GM12878 (cell line): ENCODE measurements around the gene ANP32B. TPM values are rescaled to one million over a fixed set of nuclear protein-coding genes. Genes with fewer than 3 reads are reported as not detected.

Experiments
- ATAC-seq: fragments of 200-7000 bp; cut with Tn5 transposase; 3 replicates; pipeline ENCODE4 v1.9.1; 2020; ENCODE audit warnings: mild to moderate bottlenecking, moderate library complexity
- BruUV-seq: library from RNA; stranded (reverse); fragments of 400-500 nt; replicated peaks from 2 replicates; lab custom pipeline; 2021; lab: Mats Ljungman, UMichigan
- CTCF ChIA-PET: fragments of 300-600 bp; sonication (Branson Sonifier 250); formaldehyde crosslinking; extraction: SDS; loops from one replicate; lab custom pipeline; 2021; ENCODE audit warnings: inconsistent platforms; lab: Yijun Ruan, JAX
- POLR2A ChIA-PET: fragments of 350-600 bp; formaldehyde crosslinking; extraction: SDS; loops from one replicate; lab custom pipeline; 2021; ENCODE audit warnings: inconsistent platforms; lab: Charles Lee
- RAD21 ChIA-PET: fragments of 300-600 bp; sonication (Branson Sonifier 250); formaldehyde crosslinking; loops from one replicate; lab custom pipeline; 2023; ENCODE audit warnings: antibody characterized with exemption; ENCODE audit not compliant: unreplicated experiment; lab: Charles Lee
- SMC1A ChIA-PET: fragments of 300-600 bp; sonication (Branson Sonifier 250); formaldehyde crosslinking; loops from one replicate; lab custom pipeline; 2023; ENCODE audit not compliant: unreplicated experiment, uncharacterized antibody; lab: Charles Lee
- DNase-seq: peaks from one replicate; pipeline ENCODE4 v3.0.0-alpha.2; 2011; ENCODE audit warnings: low read depth, low spot score
- FAIRE-seq: peaks from 3 replicates; lab custom pipeline; 2011; peaks lifted over from hg19 to GRCh38; lab: Jason Lieb, UNC
- H2AFZ ChIP-seq: 2 replicates; pipeline ENCODE4 v1.6.0; 2011; ENCODE audit warnings: low read depth, low read length, control low read depth; ENCODE audit not compliant: control insufficient read depth
- H3K27ac ChIP-seq: 2 replicates; pipeline ENCODE4 v1.5.1; 2011; ENCODE audit warnings: control low read depth; ENCODE audit not compliant: control insufficient read depth, insufficient read depth
- H3K27me3 ChIP-seq, 2 experiments: replicated peaks in 1 of 2; 2 replicates each; pipeline versions ENCODE4 v1.6.0 to v1.6.1; 2011; ENCODE audit warnings: low read length in 1 of 2; ENCODE audit not compliant: control insufficient read depth in 2 of 2, insufficient read depth in 2 of 2
- H3K36me3 ChIP-seq, 2 experiments: 2 replicates each; pipeline ENCODE4 v1.5.1; 2011; ENCODE audit warnings: low read length in 1 of 2; ENCODE audit not compliant: control insufficient read depth in 2 of 2, insufficient read depth in 2 of 2
- H3K4me1 ChIP-seq: 2 replicates; pipeline ENCODE4 v1.6.1; 2011; ENCODE audit warnings: mild to moderate bottlenecking, low read length, moderate library complexity, mixed read lengths; ENCODE audit not compliant: control insufficient read depth, insufficient read depth
- H3K4me2 ChIP-seq: 2 replicates; pipeline ENCODE4 v1.6.0; 2011; ENCODE audit warnings: control low read depth; ENCODE audit not compliant: control insufficient read depth, insufficient read depth
- H3K4me3 ChIP-seq: fragments of 200-600 bp; sonication (generic); 2 replicates; pipeline ENCODE4 v1.5.1; 2016
- H3K79me2 ChIP-seq: 2 replicates; pipeline ENCODE4 v1.6.0; 2011; ENCODE audit warnings: low read length; ENCODE audit not compliant: control insufficient read depth, insufficient read depth
- H3K9ac ChIP-seq: 2 replicates; pipeline ENCODE4 v1.8.0; 2011; ENCODE audit warnings: low read length, control low read depth, mixed read lengths; ENCODE audit not compliant: control insufficient read depth, insufficient read depth
- H3K9me3 ChIP-seq: replicated peaks from 3 replicates; pipeline ENCODE4 v1.5.1; 2011; ENCODE audit warnings: mild to moderate bottlenecking, low read length; ENCODE audit not compliant: control insufficient read depth, insufficient read depth
- H4K20me1 ChIP-seq: 2 replicates; pipeline ENCODE4 v1.6.0; 2011; ENCODE audit not compliant: control insufficient read depth, insufficient read depth
- BMI1 ChIP-seq: fragments of 450-650 bp; IDR thresholded peaks from 2 replicates; pipeline ENCODE4 v1.6.1; 2016; ENCODE audit warnings: mild to moderate bottlenecking, moderate library complexity, borderline replicate concordance
- PRDM15 ChIP-seq: fragments of 450-650 bp; formaldehyde crosslinking; IDR thresholded peaks from 2 replicates; pipeline ENCODE4 v1.4.0; 2020; ENCODE audit warnings: mild to moderate bottlenecking, moderate library complexity
- TCF12 ChIP-seq: IDR thresholded peaks from 2 replicates; pipeline ENCODE4 v1.6.1; 2011; ENCODE audit warnings: low read depth, mild to moderate bottlenecking, low read length
- TCF3 ChIP-seq: IDR thresholded peaks from 2 replicates; pipeline ENCODE4 v1.6.1; 2012; ENCODE audit warnings: low read depth, mild to moderate bottlenecking, low read length, borderline replicate concordance; ENCODE audit not compliant: insufficient read depth
- ZNF274 ChIP-seq: IDR thresholded peaks from one replicate; pipeline ENCODE4 v1.8.0; 2011; ENCODE audit not compliant: insufficient read length, insufficient read depth
- ZZZ3 ChIP-seq: IDR thresholded peaks from 2 replicates; pipeline ENCODE4 v1.6.1; 2011; ENCODE audit warnings: low read depth; ENCODE audit not compliant: control insufficient read depth, insufficient read length
- WGBS: methylation state at CpG from one replicate; pipeline ENCODE4 v1.1.6; 2016; ENCODE audit warnings: low lambda C conversion rate; ENCODE audit not compliant: insufficient replicate concordance, insufficient coverage; ENCODE audit errors: missing lambda C conversion rate; 5-methylcytosine and 5-hydroxymethylcytosine counted together
- in situ Hi-C: fragments of 300-500 bp; cut with MboI; formaldehyde crosslinking; loops from 9 replicates; pipeline ENCODE4 v1.14.3; 2018; ENCODE audit warnings: mixed read lengths
- intact Hi-C: fragments of 100-400 bp; cut with micrococcal nuclease; formaldehyde crosslinking; loops from one replicate; pipeline ENCODE4 v1.14.2; 2022; ENCODE audit not compliant: unreplicated experiment
- polyA plus RNA-seq, 11 experiments: library from polyadenylated mRNA; depleted of rRNA in 4 of 11; unstranded in 6 of 11; stranded (reverse) in 5 of 11; fragments of >200 nt; fragmentation: Nextera tagmentation in 4 of 11; fragmentation: Illumina TruSeq in 1 of 11; extraction: Ambion mirVana in 4 of 11; extraction: Trizol in 1 of 11; gene quantifications; 1 replicate in 1 of 11; 2 replicates in 10 of 11; pipeline versions ENCODE4 v1.2.1 to v1.2.3, GENCODE V29; 2011 to 2016; ENCODE audit warnings: inconsistent platforms in 2 of 11, missing spikeins in 2 of 11, low read depth in 1 of 11
- total RNA-seq, 4 experiments: library from RNA; depleted of rRNA in 3 of 4; stranded (reverse); fragments of >200 nt in 3 of 4; fragmentation: Illumina TruSeq in 1 of 4; extraction: Trizol in 1 of 4; gene quantifications; 2 replicates each; pipeline versions ENCODE4 v1.2.1 to v1.2.3, GENCODE V29; 2013 to 2021
- TF ChIP-seq, protein P1 (sequence below): fragments of 150-350 bp; IDR thresholded peaks from 2 replicates; pipeline ENCODE4 v1.6.1; 2014; ENCODE audit warnings: mild to moderate bottlenecking, low read depth, low read length

ANP32B gene
- total and polyA plus RNA-seq, 10 of the 15 experiments (the other 5 are each of a cell fraction or from before 2014, with no cell fraction given), result 24.5 to 419 (median 171) TPM

- no peaks in the 10 kb centered on the region; a peak in 2 of 4 replicates for H3K27me3 ChIP-seq
- no peaks in the 10 kb centered on the region for H3K9me3 ChIP-seq
- no peak for ATAC-seq
- intact Hi-C loops (no loop called here), in situ Hi-C loops (no loop called here)
- ChIA-PET POLR2A (no interaction called here), CTCF (interaction anchor here (0.6 to 2.3 kb wide), 4 partner anchors 11 to 882 kb away, joined by 3 to 8 read pairs (median 6); partner anchors contain the start of gene TRMO), SMC1A (interaction anchor here (0.7 to 1.3 kb wide), 3 partner anchors 9 to 26 kb away, joined by 3 read pairs; no protein-coding TSS in a partner anchor), RAD21 (no interaction called here)
- BruUV-seq, result no TSS peak
- no peak overlapping the region for H3K9ac ChIP-seq
- no peaks in the 10 kb centered on the region for H3K79me2 ChIP-seq
- no peaks in the 10 kb centered on the region for H3K36me3 ChIP-seq
- FAIRE-seq, result no peak
- no peak for TF ChIP-seq ZZZ3
- TF ChIP-seq BMI1, result no peak
- no peak for TF ChIP-seq TCF12
- TF ChIP-seq PRDM15 (CRISPR knock-in tag), result no peak
- TF ChIP-seq, protein P1, sequence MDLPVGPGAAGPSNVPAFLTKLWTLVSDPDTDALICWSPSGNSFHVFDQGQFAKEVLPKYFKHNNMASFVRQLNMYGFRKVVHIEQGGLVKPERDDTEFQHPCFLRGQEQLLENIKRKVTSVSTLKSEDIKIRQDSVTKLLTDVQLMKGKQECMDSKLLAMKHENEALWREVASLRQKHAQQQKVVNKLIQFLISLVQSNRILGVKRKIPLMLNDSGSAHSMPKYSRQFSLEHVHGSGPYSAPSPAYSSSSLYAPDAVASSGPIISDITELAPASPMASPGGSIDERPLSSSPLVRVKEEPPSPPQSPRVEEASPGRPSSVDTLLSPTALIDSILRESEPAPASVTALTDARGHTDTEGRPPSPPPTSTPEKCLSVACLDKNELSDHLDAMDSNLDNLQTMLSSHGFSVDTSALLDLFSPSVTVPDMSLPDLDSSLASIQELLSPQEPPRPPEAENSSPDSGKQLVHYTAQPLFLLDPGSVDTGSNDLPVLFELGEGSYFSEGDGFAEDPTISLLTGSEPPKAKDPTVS, result no peak
- TF ChIP-seq TCF3, result no peak
- no peak for TF ChIP-seq ZNF274
- H3K4me2 ChIP-seq, result no peak overlapping the region
- H3K4me3 ChIP-seq, result no peak overlapping the region
- no peak for DNase-seq
- 40% methylated on average over 2 of the region's 2 CpGs for WGBS
- H2AFZ ChIP-seq, result no peak overlapping the region
- no peaks in the 10 kb centered on the region for H3K4me1 ChIP-seq
- no peak overlapping the region for H3K27ac ChIP-seq
- no peaks in the 10 kb centered on the region for H4K20me1 ChIP-seq
These were observed 19.9 kb upstream of the ANP32B start for GRCh38 chr9:97963232-97963631.
